Measurements from ENCODE around the gene DYRK3. TPM values are rescaled to one million over a fixed set of nuclear protein-coding genes. Genes with fewer than 3 reads are reported as not detected.

The DYRK3 gene
- total and polyA plus RNA-seq, 2 donors (not counting 1 experiment from before 2014, with no cell fraction given): 10.2 to 38.5 TPM

GRCh38 chr1:206678490-206678889 lies 43.2 kb downstream of the DYRK3 start:
- Histone ChIP-seq H3K9ac (ENCODE audit: insufficient read depth, low read length) (no peak overlapping the region), H2AFZ (ENCODE audit: low read length) (no peak overlapping the region), H4K20me1 (ENCODE audit: control insufficient read depth, extremely low read depth, insufficient read depth, low read length) (no peaks in the 10 kb centered on the region), H3K4me3 (replicated peaks in 1 of 4; ENCODE audit: control extremely low read depth in 1 of 4, insufficient read depth in 1 of 4, low read depth in 3 of 4, low read length in 4 of 4) (no peak overlapping the region), H3K36me3 (ENCODE audit: control insufficient read depth, insufficient read depth, low read length) (no peaks in the 10 kb centered on the region), H3K27me3 (ENCODE audit: control insufficient read depth, insufficient read depth, low read length) (peaks cover 2% of the 10 kb centered on the region), H3K4me2 (ENCODE audit: extremely low read depth, insufficient read depth, low read length) (no peak overlapping the region), H3K9me3 (ENCODE audit: control insufficient read depth, insufficient read depth, low read depth, low read length) (no peaks in the 10 kb centered on the region), H3K79me2 (ENCODE audit: control insufficient read depth, insufficient read depth, low read length) (no peaks in the 10 kb centered on the region), H3K4me1 (ENCODE audit: control insufficient read depth, extremely low read depth, insufficient read depth, low read length) (peaks cover 11% of the 10 kb centered on the region), H3K27ac (ENCODE audit: insufficient read depth, low read length) (no peak overlapping the region)
- TF ChIP-seq CTCF (conservative IDR thresholded peaks at IDR 0.05 in 1 of 2, IDR thresholded peaks at IDR 0.05 in 1 of 2; ENCODE audit: low read depth in 1 of 2, low read length in 2 of 2) (no peak), EZH2 (IDR thresholded peaks at IDR 0.05; ENCODE audit: low read length, missing control alignments) (no peak)
- DNase-seq (ENCODE audit: low read depth in 2 of 2): no peak

GRCh38 chr1:206679738-206680211 lies 44.4 kb downstream of the DYRK3 start:
- Histone ChIP-seq H4K20me1 (ENCODE audit: control insufficient read depth, extremely low read depth, insufficient read depth, low read length) (no peaks in the 10 kb centered on the region), H3K4me3 (replicated peaks in 1 of 4; ENCODE audit: control extremely low read depth in 1 of 4, insufficient read depth in 1 of 4, low read depth in 3 of 4, low read length in 4 of 4) (no peak overlapping the region), H3K9me3 (ENCODE audit: control insufficient read depth, insufficient read depth, low read depth, low read length) (no peaks in the 10 kb centered on the region), H3K79me2 (ENCODE audit: control insufficient read depth, insufficient read depth, low read length) (no peaks in the 10 kb centered on the region), H3K27ac (ENCODE audit: insufficient read depth, low read length) (no peak overlapping the region), H3K9ac (ENCODE audit: insufficient read depth, low read length) (no peak overlapping the region), H3K36me3 (ENCODE audit: control insufficient read depth, insufficient read depth, low read length) (no peaks in the 10 kb centered on the region), H3K27me3 (ENCODE audit: control insufficient read depth, insufficient read depth, low read length) (peaks cover 6% of the 10 kb centered on the region), H3K4me2 (ENCODE audit: extremely low read depth, insufficient read depth, low read length) (no peak overlapping the region), H2AFZ (ENCODE audit: low read length) (no peak overlapping the region), H3K4me1 (ENCODE audit: control insufficient read depth, extremely low read depth, insufficient read depth, low read length) (peaks cover 6% of the 10 kb centered on the region)
- no peak for DNase-seq (ENCODE audit: low read depth in 2 of 2)
- TF ChIP-seq EZH2 (IDR thresholded peaks at IDR 0.05; ENCODE audit: low read length, missing control alignments) (no peak), CTCF (conservative IDR thresholded peaks at IDR 0.05 in 1 of 2, IDR thresholded peaks at IDR 0.05 in 1 of 2; ENCODE audit: low read depth in 1 of 2, low read length in 2 of 2) (no peak)

GRCh38 chr1:206680279-206680678 lies 44.9 kb downstream of the DYRK3 start:
- no peaks in the 10 kb centered on the region for H3K36me3 ChIP-seq (ENCODE audit: control insufficient read depth, insufficient read depth, low read length)
- no peak overlapping the region for H2AFZ ChIP-seq (ENCODE audit: low read length)
- H3K9ac ChIP-seq (ENCODE audit: insufficient read depth, low read length): no peak overlapping the region
- no peaks in the 10 kb centered on the region for H3K9me3 ChIP-seq (ENCODE audit: control insufficient read depth, insufficient read depth, low read depth, low read length)
- H3K27ac ChIP-seq (ENCODE audit: insufficient read depth, low read length): no peak overlapping the region
- no peak for TF ChIP-seq EZH2 (IDR thresholded peaks at IDR 0.05; ENCODE audit: low read length, missing control alignments)
- no peak for TF ChIP-seq CTCF (conservative IDR thresholded peaks at IDR 0.05 in 1 of 2, IDR thresholded peaks at IDR 0.05 in 1 of 2; ENCODE audit: low read depth in 1 of 2, low read length in 2 of 2)
- peaks cover 1% of the 10 kb centered on the region for H3K79me2 ChIP-seq (ENCODE audit: control insufficient read depth, insufficient read depth, low read length)
- DNase-seq (ENCODE audit: low read depth in 2 of 2): no peak
- peaks cover 6% of the 10 kb centered on the region for H3K27me3 ChIP-seq (ENCODE audit: control insufficient read depth, insufficient read depth, low read length)
- peaks cover 2% of the 10 kb centered on the region for H3K4me1 ChIP-seq (ENCODE audit: control insufficient read depth, extremely low read depth, insufficient read depth, low read length)
- H3K4me3 ChIP-seq (replicated peaks in 1 of 4; ENCODE audit: control extremely low read depth in 1 of 4, insufficient read depth in 1 of 4, low read depth in 3 of 4, low read length in 4 of 4): no peak overlapping the region
- H4K20me1 ChIP-seq (ENCODE audit: control insufficient read depth, extremely low read depth, insufficient read depth, low read length): no peaks in the 10 kb centered on the region
- H3K4me2 ChIP-seq (ENCODE audit: extremely low read depth, insufficient read depth, low read length): no peak overlapping the region
